Endometrial microvascular endothelial cells (primary cell): ENCODE data around the gene IRF9. TPM values are rescaled to one million over a fixed set of nuclear protein-coding genes. Genes with fewer than 3 reads are reported as not detected.

Experiments
- in situ Hi-C: cut with HindIII; loops from 2 replicates; pipeline ENCODE4 v1.10.0; 2017; ENCODE audit warnings: low sequenced_read_pairs, low pct_unique_long_range_greater_than_20kb; ENCODE audit errors: inconsistent ontology term
- total RNA-seq: library from RNA; depleted of rRNA; stranded (reverse); fragments of >200 nt; gene quantifications from one replicate; pipeline ENCODE4 v1.2.3, GENCODE V29; 2015; ENCODE audit errors: inconsistent ontology term

The IRF9 gene
- total RNA-seq, 1 donor from 2014 or later = 45.2 TPM

GRCh38 chr14:24145690-24146452, 15.2 kb upstream of the IRF9 start:
- in situ Hi-C loops = no loop called here

GRCh38 chr14:24146453-24146977, 14.6 kb upstream of the IRF9 start, which contains the start of gene PSME2:
Gene PSME2 (minus strand): TSS chr14:24146610. CDS start chr14:24146581, 29 bp downstream.
- in situ Hi-C loops = no loop called here

GRCh38 chr14:24146978-24147760, 13.9 kb upstream of the IRF9 start, which contains the start of gene RNF31:
Gene RNF31 (plus strand): TSS chr14:24147498. CDS start chr14:24147699, 201 bp downstream.
- in situ Hi-C loops = no loop called here

- in situ Hi-C loops = no loop called here
These were observed 13.2 kb upstream of the IRF9 start for GRCh38 chr14:24147761-24148428.

- in situ Hi-C loops = no loop called here
These were observed 11.6 kb upstream of the IRF9 start for GRCh38 chr14:24149302-24149969.

- in situ Hi-C loops = no loop called here
These were observed 11.0 kb upstream of the IRF9 start for GRCh38 chr14:24150061-24150460.

- in situ Hi-C loops = no loop called here
These were observed 10.5 kb upstream of the IRF9 start for GRCh38 chr14:24150567-24150966.

GRCh38 chr14:24150993-24151392, 10.1 kb upstream of the IRF9 start:
- in situ Hi-C loops = no loop called here

- in situ Hi-C loops = no loop called here
These were observed 9.5 kb upstream of the IRF9 start for GRCh38 chr14:24151404-24152080.

GRCh38 chr14:24155100-24155499, 6.0 kb upstream of the IRF9 start:
- in situ Hi-C loops = no loop called here

- in situ Hi-C loops = no loop called here
These were observed 4.2 kb upstream of the IRF9 start for GRCh38 chr14:24156840-24157239.

- in situ Hi-C loops = no loop called here
These were observed 3.7 kb upstream of the IRF9 start for GRCh38 chr14:24157331-24157730.

- in situ Hi-C loops = no loop called here
These were observed 1.1 kb upstream of the IRF9 start for GRCh38 chr14:24159777-24160498.

- in situ Hi-C loops = no loop called here
These were observed 591 bp upstream of the IRF9 start for GRCh38 chr14:24160499-24160849.

- in situ Hi-C loops = no loop called here
These were observed 1.0 kb downstream of the IRF9 start for GRCh38 chr14:24162093-24162492.

- in situ Hi-C loops = no loop called here
These were observed 3.5 kb downstream of the IRF9 start for GRCh38 chr14:24164518-24164991.

- in situ Hi-C loops = no loop called here
These were observed 4.7 kb downstream of the IRF9 start for GRCh38 chr14:24165785-24166184.
